ENCODE data around the gene MFAP2.
"Not testable (repeated sequence)": the region's sequence is repeated elsewhere in the genome, so short reads cannot be mapped to it uniquely, and the experiment has no call there.

Gene MFAP2

GRCh38 chr1:16945512-16945911 is 34.9 kb downstream of the MFAP2 start:
- not testable (repeated sequence) for H3K4me3 ChIP-seq (ENCODE audit: low read length)

GRCh38 chr1:16944038-16944437 is 36.4 kb downstream of the MFAP2 start:
- H3K4me1 ChIP-seq (ENCODE audit: control insufficient read depth, insufficient read depth, low read length) = no peaks in the 10 kb centered on the region
- H3K9ac ChIP-seq (ENCODE audit: low read length) = no peak overlapping the region
- H3K27me3 ChIP-seq (ENCODE audit: control insufficient read depth, insufficient read depth, low read length) = no peaks in the 10 kb centered on the region
- H3K36me3 ChIP-seq (ENCODE audit: control insufficient read depth, insufficient read depth, low read length) = peaks cover 2% of the 10 kb centered on the region
- H3K27ac ChIP-seq (ENCODE audit: low read depth, low read length) = no peak overlapping the region
- no peak overlapping the region for H3K4me3 ChIP-seq (ENCODE audit: low read length)

More at GRCh38 chr1:16945512-16945911, 34.9 kb downstream of the MFAP2 start:
- not testable (repeated sequence) for H3K27me3 ChIP-seq (ENCODE audit: control insufficient read depth, insufficient read depth, low read length); H3K36me3 ChIP-seq (ENCODE audit: control insufficient read depth, insufficient read depth, low read length); H3K4me1 ChIP-seq (ENCODE audit: control insufficient read depth, insufficient read depth, low read length); H3K9ac ChIP-seq (ENCODE audit: low read length); H3K27ac ChIP-seq (ENCODE audit: low read depth, low read length)

GRCh38 chr1:16939386-16940180 is 40.8 kb downstream of the MFAP2 start:
- not testable (repeated sequence) for H3K27me3 ChIP-seq (ENCODE audit: control insufficient read depth, insufficient read depth, low read length); H3K4me1 ChIP-seq (ENCODE audit: control insufficient read depth, insufficient read depth, low read length); H3K36me3 ChIP-seq (ENCODE audit: control insufficient read depth, insufficient read depth, low read length); H3K4me3 ChIP-seq (ENCODE audit: low read length); H3K9ac ChIP-seq (ENCODE audit: low read length); H3K27ac ChIP-seq (ENCODE audit: low read depth, low read length)

- Histone ChIP-seq H3K4me1 (ENCODE audit: control insufficient read depth, insufficient read depth, low read length) (no peaks in the 10 kb centered on the region), H3K27me3 (ENCODE audit: control insufficient read depth, insufficient read depth, low read length) (no peaks in the 10 kb centered on the region), H3K36me3 (ENCODE audit: control insufficient read depth, insufficient read depth, low read length) (peaks cover 7% of the 10 kb centered on the region), H3K4me3 (ENCODE audit: low read length) (no peak overlapping the region), H3K9ac (ENCODE audit: low read length) (no peak overlapping the region), H3K27ac (ENCODE audit: low read depth, low read length) (no peak overlapping the region)
Observed at GRCh38 chr1:16938351-16939321, 41.8 kb downstream of the MFAP2 start.

GRCh38 chr1:16936580-16936979 is 43.8 kb downstream of the MFAP2 start:
- H3K4me3 ChIP-seq (ENCODE audit: low read length); H3K27ac ChIP-seq (ENCODE audit: low read depth, low read length); H3K27me3 ChIP-seq (ENCODE audit: control insufficient read depth, insufficient read depth, low read length); H3K9ac ChIP-seq (ENCODE audit: low read length); H3K4me1 ChIP-seq (ENCODE audit: control insufficient read depth, insufficient read depth, low read length): not testable (repeated sequence)
- H3K36me3 ChIP-seq (ENCODE audit: control insufficient read depth, insufficient read depth, low read length) = peaks cover 11% of the 10 kb centered on the region

- not testable (repeated sequence) for H3K4me1 ChIP-seq (ENCODE audit: control insufficient read depth, insufficient read depth, low read length); H3K27me3 ChIP-seq (ENCODE audit: control insufficient read depth, insufficient read depth, low read length); H3K4me3 ChIP-seq (ENCODE audit: low read length); H3K27ac ChIP-seq (ENCODE audit: low read depth, low read length); H3K9ac ChIP-seq (ENCODE audit: low read length)
- peaks cover 11% of the 10 kb centered on the region for H3K36me3 ChIP-seq (ENCODE audit: control insufficient read depth, insufficient read depth, low read length)
Observed at GRCh38 chr1:16933945-16934344, 46.5 kb downstream of the MFAP2 start.

GRCh38 chr1:16931206-16931934 is 49.0 kb downstream of the MFAP2 start:
- not testable (repeated sequence) for H3K9ac ChIP-seq (ENCODE audit: low read length); H3K4me1 ChIP-seq (ENCODE audit: control insufficient read depth, insufficient read depth, low read length); H3K4me3 ChIP-seq (ENCODE audit: low read length); H3K27ac ChIP-seq (ENCODE audit: low read depth, low read length); H3K36me3 ChIP-seq (ENCODE audit: control insufficient read depth, insufficient read depth, low read length); H3K27me3 ChIP-seq (ENCODE audit: control insufficient read depth, insufficient read depth, low read length)

GRCh38 chr1:16929146-16930041 is 51.0 kb downstream of the MFAP2 start:
- H3K27ac ChIP-seq (ENCODE audit: low read depth, low read length); H3K4me1 ChIP-seq (ENCODE audit: control insufficient read depth, insufficient read depth, low read length); H3K4me3 ChIP-seq (ENCODE audit: low read length); H3K36me3 ChIP-seq (ENCODE audit: control insufficient read depth, insufficient read depth, low read length); H3K9ac ChIP-seq (ENCODE audit: low read length); H3K27me3 ChIP-seq (ENCODE audit: control insufficient read depth, insufficient read depth, low read length): not testable (repeated sequence)

- H3K9ac ChIP-seq (ENCODE audit: low read length) = no peak overlapping the region
- H3K36me3 ChIP-seq (ENCODE audit: control insufficient read depth, insufficient read depth, low read length) = peaks cover 4% of the 10 kb centered on the region
- H3K27ac ChIP-seq (ENCODE audit: low read depth, low read length) = no peak overlapping the region
Observed at GRCh38 chr1:16927711-16928485, 52.5 kb downstream of the MFAP2 start.

GRCh38 chr1:16927256-16927655 is 53.2 kb downstream of the MFAP2 start:
- Histone ChIP-seq H3K4me1 (ENCODE audit: control insufficient read depth, insufficient read depth, low read length) (no peaks in the 10 kb centered on the region), H3K27ac (ENCODE audit: low read depth, low read length) (no peak overlapping the region), H3K9ac (ENCODE audit: low read length) (no peak overlapping the region), H3K4me3 (ENCODE audit: low read length) (no peak overlapping the region), H3K36me3 (ENCODE audit: control insufficient read depth, insufficient read depth, low read length) (no peaks in the 10 kb centered on the region), H3K27me3 (ENCODE audit: control insufficient read depth, insufficient read depth, low read length) (no peaks in the 10 kb centered on the region)

More at GRCh38 chr1:16927711-16928485, 52.5 kb downstream of the MFAP2 start:
- H3K4me3 ChIP-seq (ENCODE audit: low read length) = no peak overlapping the region
- no peaks in the 10 kb centered on the region for H3K27me3 ChIP-seq (ENCODE audit: control insufficient read depth, insufficient read depth, low read length)
- no peaks in the 10 kb centered on the region for H3K4me1 ChIP-seq (ENCODE audit: control insufficient read depth, insufficient read depth, low read length)

- Histone ChIP-seq H3K27ac (ENCODE audit: low read depth, low read length) (no peak overlapping the region), H3K9ac (ENCODE audit: low read length) (no peak overlapping the region), H3K4me3 (ENCODE audit: low read length) (no peak overlapping the region), H3K4me1 (ENCODE audit: control insufficient read depth, insufficient read depth, low read length) (no peaks in the 10 kb centered on the region), H3K36me3 (ENCODE audit: control insufficient read depth, insufficient read depth, low read length) (no peaks in the 10 kb centered on the region), H3K27me3 (ENCODE audit: control insufficient read depth, insufficient read depth, low read length) (no peaks in the 10 kb centered on the region)
Observed at GRCh38 chr1:16926491-16927073, 53.8 kb downstream of the MFAP2 start.
